IMR-90 (cell line): ENCODE results near the gene KCNF1. TPM values are rescaled to one million over a fixed set of nuclear protein-coding genes. Genes with fewer than 3 reads are reported as not detected.
A peak's percentile ranks its signal among the peaks of the same experiment; 100 is the strongest.

Experiments used
- ATAC-seq: fragments of 200-7000 bp; cut with Tn5 transposase; 2 replicates; pipeline ENCODE4 v1.9.1; 2020; ENCODE audit warnings: low read depth, mild to moderate bottlenecking, moderate library complexity
- BruUV-seq: library from RNA; stranded (reverse); fragments of 400-500 nt; replicated peaks from 2 replicates; lab custom pipeline; 2021; lab: Mats Ljungman, UMichigan
- CTCF ChIA-PET: fragments of 300-600 bp; formaldehyde crosslinking; extraction: SDS; loops from one replicate; lab custom pipeline; 2021; ENCODE audit warnings: antibody characterized with exemption; lab: Yijun Ruan, JAX
- POLR2A ChIA-PET: fragments of 300-600 bp; sonication (Branson Sonifier 250); formaldehyde crosslinking; loops from one replicate; lab custom pipeline; 2022; ENCODE audit warnings: antibody characterized with exemption; ENCODE audit not compliant: unreplicated experiment; lab: Charles Lee
- DNase-seq: peaks from one replicate; pipeline ENCODE4 v3.0.0; 2013
- H2AFZ ChIP-seq: replicated peaks from 2 replicates; pipeline ENCODE3; 2013; ENCODE audit warnings: low read length, mild to moderate bottlenecking; ENCODE audit not compliant: poor library complexity
- H2AK5ac ChIP-seq: 2 replicates; pipeline ENCODE4 v1.6.1; 2013; ENCODE audit warnings: low read depth, low read length, inconsistent platforms
- H2AK9ac ChIP-seq: replicated peaks from 2 replicates; pipeline ENCODE3; 2013; ENCODE audit warnings: mild to moderate bottlenecking, low read depth, low read length, moderate library complexity; ENCODE audit not compliant: poor library complexity
- H2BK120ac ChIP-seq: 2 replicates; pipeline ENCODE4 v1.6.1; 2013; ENCODE audit warnings: low read depth, low read length, inconsistent platforms
- H2BK15ac ChIP-seq: 3 replicates; pipeline ENCODE4 v1.6.1; 2013; ENCODE audit warnings: low read depth, low read length, inconsistent platforms
- H2BK20ac ChIP-seq: 2 replicates; pipeline ENCODE4 v1.6.1; 2013; ENCODE audit warnings: low read depth, mild to moderate bottlenecking, inconsistent platforms, low read length, moderate library complexity
- H2BK5ac ChIP-seq: 2 replicates; pipeline ENCODE4 v1.6.1; 2013; ENCODE audit warnings: mild to moderate bottlenecking, low read depth, low read length, inconsistent platforms; ENCODE audit not compliant: poor library complexity, severe bottlenecking
- H3K14ac ChIP-seq: replicated peaks from 2 replicates; pipeline ENCODE4 v1.6.1; 2013; ENCODE audit warnings: low read depth, low read length, inconsistent platforms
- H3K18ac ChIP-seq: 2 replicates; pipeline ENCODE4 v1.6.1; 2013; ENCODE audit warnings: low read depth, low read length, control low read depth
- H3K23ac ChIP-seq: 2 replicates; pipeline ENCODE4 v1.6.1; 2013; ENCODE audit warnings: low read depth, low read length, inconsistent platforms
- H3K27ac ChIP-seq: 2 replicates; pipeline ENCODE4 v1.5.1; 2013; ENCODE audit warnings: mild to moderate bottlenecking, control low read depth, low read length; ENCODE audit not compliant: insufficient read depth
- H3K27me3 ChIP-seq: 2 replicates; pipeline ENCODE4 v1.6.1; 2013; ENCODE audit warnings: low read length; ENCODE audit not compliant: control insufficient read depth, insufficient read depth
- H3K36me3 ChIP-seq: 2 replicates; pipeline ENCODE4 v1.6.1; 2013; ENCODE audit warnings: low read length, mixed read lengths; ENCODE audit not compliant: control insufficient read depth, insufficient read depth
- H3K4ac ChIP-seq: 2 replicates; pipeline ENCODE4 v1.6.1; 2013; ENCODE audit warnings: low read depth, low read length, inconsistent platforms
- H3K4me1 ChIP-seq: 2 replicates; pipeline ENCODE4 v1.6.1; 2013; ENCODE audit warnings: low read length, mixed read lengths; ENCODE audit not compliant: control insufficient read depth, insufficient read depth
- H3K4me2 ChIP-seq: 2 replicates; pipeline ENCODE4 v1.6.1; 2013; ENCODE audit warnings: low read depth, mild to moderate bottlenecking, control low read depth, low read length, moderate library complexity
- H3K4me3 ChIP-seq: 2 replicates; pipeline ENCODE4 v1.5.1; 2013; ENCODE audit warnings: low read depth, mild to moderate bottlenecking, control low read depth, low read length, moderate library complexity; ENCODE audit not compliant: insufficient read depth
- H3K56ac ChIP-seq: 2 replicates; pipeline ENCODE4 v1.6.1; 2013; ENCODE audit warnings: low read length, inconsistent platforms; ENCODE audit not compliant: insufficient read depth; ENCODE audit errors: extremely low read depth
- H3K79me1 ChIP-seq, 2 experiments: 2 replicates each; pipeline ENCODE4 v1.6.1; 2013; ENCODE audit warnings: low read length in 2 of 2, inconsistent platforms in 1 of 2, low read depth in 1 of 2
- H3K9ac ChIP-seq: 2 replicates; pipeline ENCODE4 v1.6.1; 2013; ENCODE audit warnings: low read depth, low read length, control low read depth
- H3K9me1 ChIP-seq: 2 replicates; pipeline ENCODE4 v1.6.1; 2013; ENCODE audit warnings: low read length, inconsistent platforms; ENCODE audit not compliant: insufficient read depth
- H3K9me3 ChIP-seq: 2 replicates; pipeline ENCODE4 v1.6.1; 2013; ENCODE audit warnings: low read length; ENCODE audit not compliant: control insufficient read depth, insufficient read depth
- H4K20me1 ChIP-seq: 2 replicates; pipeline ENCODE4 v1.6.1; 2013; ENCODE audit warnings: low read length, inconsistent platforms; ENCODE audit not compliant: insufficient read depth
- H4K5ac ChIP-seq: 2 replicates; pipeline ENCODE4 v1.6.1; 2013; ENCODE audit warnings: mild to moderate bottlenecking, low read depth, low read length, control low read depth
- H4K8ac ChIP-seq, 2 experiments: 2 replicates each; pipeline ENCODE4 v1.6.1; 2013; ENCODE audit warnings: low read depth in 2 of 2, low read length in 2 of 2, control low read depth in 1 of 2, inconsistent platforms in 1 of 2
- H4K91ac ChIP-seq: 2 replicates; pipeline ENCODE4 v1.6.1; 2013; ENCODE audit warnings: low read depth, low read length, inconsistent platforms; ENCODE audit not compliant: insufficient read depth
- CEBPB ChIP-seq: IDR thresholded peaks from 2 replicates; pipeline ENCODE4 v1.6.1; 2012; ENCODE audit warnings: low read depth, low read length, improper control_type of control experiment
- FOS ChIP-seq: fragments of 150-350 bp; IDR thresholded peaks from 2 replicates; pipeline ENCODE4 v1.6.1; 2016; ENCODE audit warnings: low read depth, low read length
- MXI1 ChIP-seq: IDR thresholded peaks from 2 replicates; pipeline ENCODE4 v1.6.1; 2012; ENCODE audit warnings: low read depth, mild to moderate bottlenecking, low read length, moderate library complexity, borderline replicate concordance
- RAD21 ChIP-seq: IDR thresholded peaks from 2 replicates; pipeline ENCODE4 v1.6.1; 2012; ENCODE audit warnings: low read length, improper control_type of control experiment
- RCOR1 ChIP-seq: IDR thresholded peaks from 2 replicates; pipeline ENCODE4 v1.6.1; 2012; ENCODE audit warnings: mild to moderate bottlenecking, low read length, improper control_type of control experiment; ENCODE audit not compliant: insufficient replicate concordance
- RFX5 ChIP-seq: IDR thresholded peaks from 2 replicates; pipeline ENCODE4 v1.8.0; 2012; ENCODE audit warnings: low read depth, mild to moderate bottlenecking, low read length, moderate library complexity
- SMC3 ChIP-seq: fragments of 150-350 bp; IDR thresholded peaks from 2 replicates; pipeline ENCODE4 v1.6.1; 2016; ENCODE audit warnings: low read depth, mild to moderate bottlenecking, antibody characterized with exemption, low read length, moderate library complexity
- WGBS, 2 experiments: methylation state at CpG; one replicate each; pipeline versions ENCODE4 v1.1.5 to v1.1.7; 2013; ENCODE audit warnings: missing lambda C conversion rate in 2 of 2; ENCODE audit not compliant: insufficient read length in 1 of 2; ENCODE audit errors: extremely low coverage in 2 of 2; 5-methylcytosine and 5-hydroxymethylcytosine counted together
- dilution Hi-C: fragments of 300-500 bp; cut with HindIII; formaldehyde crosslinking; loops from one replicate; pipeline ENCODE4 v1.14.3; 2018; ENCODE audit warnings: low sequenced_read_pairs; ENCODE audit not compliant: unreplicated experiment
- in situ Hi-C: fragments of 300-500 bp; cut with MboI; formaldehyde crosslinking; loops from 3 replicates; pipeline ENCODE4 v1.14.3; 2019; ENCODE audit warnings: low sequenced_read_pairs, inconsistent platforms, mixed read lengths
- intact Hi-C: fragments of 100-400 bp; cut with micrococcal nuclease; formaldehyde crosslinking; loops from 2 replicates; pipeline ENCODE4 v1.10.0; 2022
- polyA plus RNA-seq, 3 experiments: library from polyadenylated mRNA; depleted of rRNA; stranded (reverse); fragments of >200 nt; gene quantifications; 2 replicates each; pipeline ENCODE4 v1.2.3, GENCODE V29; 2012; ENCODE audit warnings: low replicate concordance in 1 of 3
- total RNA-seq: library from RNA; depleted of rRNA; stranded (reverse); fragments of >200 nt; gene quantifications from 2 replicates; pipeline ENCODE4 v1.2.3, GENCODE V29; 2012

The KCNF1 gene
- total and polyA plus RNA-seq, 2 of the 4 experiments (the other 2 are of a cell fraction), result 0.54 to 1.4 TPM

DNA sequence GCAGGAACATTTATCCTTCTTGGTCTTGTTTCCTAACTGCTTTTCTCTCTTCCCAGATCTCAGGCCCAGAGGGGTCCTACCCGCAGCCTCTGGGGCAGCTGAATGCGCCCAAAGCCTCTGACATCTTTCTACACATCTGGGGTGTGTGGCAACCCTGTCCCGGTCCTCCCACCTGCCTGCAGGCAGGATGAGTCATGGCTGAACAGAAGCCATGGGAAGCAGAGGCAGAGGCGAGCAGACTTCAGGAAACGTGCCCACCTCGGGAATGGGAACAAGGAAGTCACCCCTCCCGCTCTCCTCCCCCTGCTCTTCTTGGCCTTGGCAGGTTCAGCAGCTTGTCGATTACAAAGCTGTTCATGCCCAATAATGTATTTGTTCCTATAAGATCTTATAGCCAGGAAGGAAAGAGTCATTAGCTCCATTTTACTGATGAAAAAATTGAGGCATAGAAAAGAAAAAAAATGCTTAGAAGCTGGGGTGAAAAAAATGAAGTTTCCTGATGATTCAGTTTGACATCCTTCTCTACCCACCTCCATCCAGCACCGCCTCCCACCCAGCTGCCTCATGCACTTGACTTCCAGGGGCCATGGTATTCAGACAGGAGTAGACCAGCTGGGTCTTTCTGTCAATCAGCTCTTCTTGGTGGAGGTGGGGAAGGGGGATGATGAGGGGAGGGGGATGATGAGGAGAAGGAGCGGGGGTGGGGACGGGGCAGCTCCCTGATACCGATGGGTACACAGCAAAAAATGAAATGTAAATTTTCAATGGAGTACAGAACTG lies 10.4 kb upstream of the KCNF1 start:
- Histone ChIP-seq H2BK20ac (no peak overlapping the region), H2AFZ (no peak overlapping the region), H3K27ac (no peak overlapping the region), H3K79me1 (no peaks in the 10 kb centered on the region), H3K9me1 (no peaks in the 10 kb centered on the region), H3K27me3 (no peaks in the 10 kb centered on the region; the same call in 1 of the 2 replicates), H2BK15ac (no peak overlapping the region), H3K4me1 (peaks cover 2% of the 10 kb centered on the region; the same call in 1 of the 2 replicates), H3K9ac (no peak overlapping the region), H3K4me2 (no peak overlapping the region), H3K4me3 (no peak overlapping the region), H4K5ac (no peak overlapping the region), H3K9me3 (peaks cover 6% of the 10 kb centered on the region; the same call in 1 of the 2 replicates), H3K56ac (no peak overlapping the region), H3K14ac (no peak overlapping the region), H4K91ac (no peak overlapping the region), H2BK5ac (no peak overlapping the region), H2BK120ac (no peak overlapping the region), H2AK5ac (no peak overlapping the region), H2AK9ac (no peak overlapping the region), H3K18ac (no peak overlapping the region), H4K8ac (no peak overlapping the region), H3K4ac (no peak overlapping the region), H4K20me1 (no peaks in the 10 kb centered on the region), H3K23ac (no peak overlapping the region), H3K36me3 (no peaks in the 10 kb centered on the region)
- POLR2A ChIA-PET, result interaction anchor here (0.7 kb wide), 1 partner anchor 13 kb away, joined by 3 read pairs; no protein-coding TSS in a partner anchor
- WGBS, 2 experiments, result no CpG with 5 or more reads among the region's 12 CpGs
- in situ Hi-C loops (no loop called here), intact Hi-C loops (loop anchor here (2.0 kb wide), 1 partner anchor 69 kb away; no protein-coding TSS in a partner anchor), dilution Hi-C loops (no loop called here)
- TF ChIP-seq RFX5 (no peak), MXI1 (no peak), SMC3 (no peak), RCOR1 (no peak), FOS (peak; percentile 43; the same call in 1 of the 2 replicates), RAD21 (no peak), CEBPB (peak; percentile 74)
- CTCF ChIA-PET, result interaction anchor here (1.4 kb wide), 1 partner anchor 13 kb away, joined by 3 read pairs; no protein-coding TSS in a partner anchor
- no TSS peak for BruUV-seq
- ATAC-seq, result no peak
- peak; percentile 45 for DNase-seq
